SK-N-MC (cell line): ENCODE data around the gene NPBWR2.

Experiments
- DNase-seq: peaks from one replicate; pipeline ENCODE4 v3.0.0-alpha.2; 2011; ENCODE audit warnings: low read depth, low spot score
- H3K27ac ChIP-seq: fragments of 200-600 bp; sonication (generic); 2 replicates; pipeline ENCODE4 v1.5.1; 2016; ENCODE audit warnings: mixed run types
- H3K36me3 ChIP-seq: fragments of 200-600 bp; sonication (generic); 2 replicates; pipeline ENCODE4 v1.6.1; 2017; ENCODE audit warnings: antibody characterized with exemption, low read length, mixed read lengths; ENCODE audit not compliant: insufficient read depth
- H3K4me3 ChIP-seq: fragments of 200-600 bp; sonication (generic); 2 replicates; pipeline ENCODE4 v1.5.1; 2016
- H3K9ac ChIP-seq: fragments of 200-600 bp; sonication (generic); 2 replicates; pipeline ENCODE4 v1.8.0; 2017; ENCODE audit warnings: mixed run types, mixed read lengths; ENCODE audit not compliant: insufficient read length
- H3K9me3 ChIP-seq: fragments of 200-600 bp; sonication (generic); 2 replicates; pipeline ENCODE4 v1.6.1; 2017; ENCODE audit warnings: low read depth, mild to moderate bottlenecking, antibody characterized with exemption, low read length, moderate library complexity, mixed read lengths
- EZH2 ChIP-seq: fragments of 200-600 bp; sonication (generic); IDR thresholded peaks from one replicate; pipeline ENCODE4 v1.6.1; 2017; ENCODE audit warnings: antibody characterized with exemption
- FOXP2 ChIP-seq: optimal IDR thresholded peaks from 2 replicates; pipeline ENCODE3; 2011; ENCODE audit warnings: mild to moderate bottlenecking, moderate library complexity; ENCODE audit not compliant: insufficient read depth; ENCODE audit errors: extremely low read length, control extremely low read depth
- POLR2AphosphoS5 ChIP-seq: IDR thresholded peaks from 2 replicates; pipeline ENCODE4 v1.6.1; 2012; ENCODE audit warnings: mild to moderate bottlenecking, low read depth, low read length, borderline replicate concordance

Gene NPBWR2

GRCh38 chr20:64074963-64075362 is 32.4 kb downstream of the NPBWR2 start:
- Histone ChIP-seq H3K9ac (no peak overlapping the region), H3K9me3 (no peaks in the 10 kb centered on the region), H3K4me3 (no peak overlapping the region), H3K36me3 (no peaks in the 10 kb centered on the region), H3K27ac (no peak overlapping the region)
- no peak for DNase-seq
- TF ChIP-seq POLR2AphosphoS5 (no peak), EZH2 (no peak), FOXP2 (no peak)

- no peak overlapping the region for H3K4me3 ChIP-seq
- no peaks in the 10 kb centered on the region for H3K9me3 ChIP-seq
- no peaks in the 10 kb centered on the region for H3K36me3 ChIP-seq
- H3K27ac ChIP-seq = no peak overlapping the region
- DNase-seq = no peak
- H3K9ac ChIP-seq = no peak overlapping the region
- TF ChIP-seq EZH2 (no peak), POLR2AphosphoS5 (no peak), FOXP2 (no peak)
These were observed 33.1 kb downstream of the NPBWR2 start for GRCh38 chr20:64074184-64074789.

- no peak overlapping the region for H3K9ac ChIP-seq
- no peak for DNase-seq
- H3K27ac ChIP-seq = no peak overlapping the region
- no peak for TF ChIP-seq POLR2AphosphoS5
- TF ChIP-seq FOXP2 = no peak
- TF ChIP-seq EZH2 = no peak
- no peaks in the 10 kb centered on the region for H3K36me3 ChIP-seq
- no peaks in the 10 kb centered on the region for H3K9me3 ChIP-seq
- no peak overlapping the region for H3K4me3 ChIP-seq
These were observed 33.7 kb downstream of the NPBWR2 start for GRCh38 chr20:64073476-64074183.

GRCh38 chr20:64072498-64073063 is 34.8 kb downstream of the NPBWR2 start:
- no peak for DNase-seq
- H3K4me3 ChIP-seq = no peak overlapping the region
- no peaks in the 10 kb centered on the region for H3K9me3 ChIP-seq
- TF ChIP-seq POLR2AphosphoS5 (0 out of 2 replicates have a peak, but pooled peaks have one; percentile 6), FOXP2 (no peak), EZH2 (no peak)
- H3K9ac ChIP-seq = no peak overlapping the region
- no peaks in the 10 kb centered on the region for H3K36me3 ChIP-seq
- H3K27ac ChIP-seq = no peak overlapping the region

GRCh38 chr20:64071341-64072332 is 35.7 kb downstream of the NPBWR2 start:
- no peak overlapping the region for H3K9ac ChIP-seq
- DNase-seq = no peak
- no peak overlapping the region for H3K4me3 ChIP-seq
- TF ChIP-seq FOXP2 = no peak
- TF ChIP-seq EZH2 = no peak
- 0 out of 2 replicates have a peak, but pooled peaks have one; percentile 26 for TF ChIP-seq POLR2AphosphoS5
- H3K36me3 ChIP-seq = no peaks in the 10 kb centered on the region
- H3K9me3 ChIP-seq = no peaks in the 10 kb centered on the region
- H3K27ac ChIP-seq = no peak overlapping the region

- H3K9me3 ChIP-seq = no peaks in the 10 kb centered on the region
- H3K4me3 ChIP-seq = no peak overlapping the region
- TF ChIP-seq POLR2AphosphoS5 (no peak), FOXP2 (no peak)
- H3K36me3 ChIP-seq = no peaks in the 10 kb centered on the region
- DNase-seq = no peak
- H3K9ac ChIP-seq = no peak overlapping the region
- no peak overlapping the region for H3K27ac ChIP-seq
These were observed 36.9 kb downstream of the NPBWR2 start for GRCh38 chr20:64070244-64070993.

GRCh38 chr20:64069614-64070243 is 37.6 kb downstream of the NPBWR2 start:
- Histone ChIP-seq H3K9me3 (no peaks in the 10 kb centered on the region), H3K4me3 (no peak overlapping the region), H3K9ac (no peak overlapping the region), H3K27ac (no peak overlapping the region), H3K36me3 (no peaks in the 10 kb centered on the region)
- no peak for DNase-seq
- no peak for TF ChIP-seq FOXP2
- TF ChIP-seq POLR2AphosphoS5 = no peak
- no peak for TF ChIP-seq EZH2
